MM.1S (cell line): Measurements from ENCODE around the gene SIM1.

Experiments
- DNase-seq: peaks from one replicate; pipeline ENCODE4 v3.0.0-alpha.2; 2015
- H2AFZ ChIP-seq: fragments of 300-600 bp; sonication (generic); 2 replicates; pipeline ENCODE4 v1.6.0; 2016; ENCODE audit warnings: antibody characterized with exemption, low read length
- H3F3A ChIP-seq: fragments of 300-600 bp; sonication (generic); 2 replicates; pipeline ENCODE4 v1.6.1; 2016; ENCODE audit warnings: mild to moderate bottlenecking, antibody characterized with exemption, low read length, moderate library complexity, mixed read lengths; ENCODE audit not compliant: insufficient read depth
- H3K27ac ChIP-seq: fragments of 300-600 bp; sonication (generic); 2 replicates; pipeline ENCODE4 v1.5.1; 2016; ENCODE audit warnings: mild to moderate bottlenecking, low read length
- H3K27me3 ChIP-seq: fragments of 300-600 bp; sonication (generic); replicated peaks from 2 replicates; pipeline ENCODE4 v1.6.0; 2016; ENCODE audit warnings: low read length; ENCODE audit not compliant: insufficient read depth
- H3K36me3 ChIP-seq: fragments of 300-600 bp; sonication (generic); replicated peaks from 2 replicates; pipeline ENCODE4 v1.6.1; 2016; ENCODE audit warnings: mild to moderate bottlenecking, low read length, mixed read lengths; ENCODE audit not compliant: insufficient read depth
- H3K4me1 ChIP-seq: fragments of 300-600 bp; sonication (generic); 2 replicates; pipeline ENCODE4 v1.6.1; 2016; ENCODE audit warnings: low read length, mixed read lengths
- H3K4me2 ChIP-seq: fragments of 300-600 bp; sonication (generic); 2 replicates; pipeline ENCODE4 v1.6.0; 2016; ENCODE audit warnings: low read depth, low read length
- H3K4me3 ChIP-seq: fragments of 300-600 bp; sonication (generic); 2 replicates; pipeline ENCODE4 v1.5.1; 2016; ENCODE audit warnings: low read length, mixed read lengths
- H3K79me2 ChIP-seq: fragments of 300-600 bp; sonication (generic); 2 replicates; pipeline ENCODE4 v1.6.1; 2016; ENCODE audit warnings: mixed run types, low read length, mixed read lengths
- H3K9ac ChIP-seq: fragments of 300-600 bp; sonication (generic); 2 replicates; pipeline ENCODE4 v1.6.1; 2016; ENCODE audit warnings: low read length, mixed read lengths
- H3K9me2 ChIP-seq: fragments of 300-600 bp; sonication (generic); replicated peaks from 2 replicates; pipeline ENCODE4 v1.6.1; 2016; ENCODE audit warnings: mild to moderate bottlenecking, low read length, mixed read lengths; ENCODE audit not compliant: insufficient read depth
- H3K9me3 ChIP-seq: fragments of 300-600 bp; sonication (generic); replicated peaks from 2 replicates; pipeline ENCODE4 v1.6.1; 2016; ENCODE audit warnings: mild to moderate bottlenecking, low read length, mixed read lengths; ENCODE audit not compliant: insufficient read depth
- H4K20me1 ChIP-seq: fragments of 300-600 bp; sonication (generic); 2 replicates; pipeline ENCODE4 v1.6.1; 2016; ENCODE audit warnings: mild to moderate bottlenecking, low read length, moderate library complexity, mixed read lengths; ENCODE audit not compliant: insufficient read depth
- EZH2 ChIP-seq: fragments of 300-600 bp; sonication (generic); optimal IDR thresholded peaks from 2 replicates; pipeline ENCODE3; 2017; ENCODE audit warnings: low read depth, mild to moderate bottlenecking, antibody characterized with exemption, low read length, mixed read lengths
- EZH2phosphoT487 ChIP-seq: fragments of 300-600 bp; sonication (generic); IDR thresholded peaks from 2 replicates; pipeline ENCODE4 v1.6.1; 2018; ENCODE audit warnings: antibody characterized with exemption, low read length
- TF ChIP-seq, protein P1 (sequence below): fragments of 300-600 bp; sonication (generic); IDR thresholded peaks from 2 replicates; pipeline ENCODE4 v1.5.1; 2016; ENCODE audit warnings: antibody characterized with exemption, low read length, mixed read lengths

SIM1 gene

DNA sequence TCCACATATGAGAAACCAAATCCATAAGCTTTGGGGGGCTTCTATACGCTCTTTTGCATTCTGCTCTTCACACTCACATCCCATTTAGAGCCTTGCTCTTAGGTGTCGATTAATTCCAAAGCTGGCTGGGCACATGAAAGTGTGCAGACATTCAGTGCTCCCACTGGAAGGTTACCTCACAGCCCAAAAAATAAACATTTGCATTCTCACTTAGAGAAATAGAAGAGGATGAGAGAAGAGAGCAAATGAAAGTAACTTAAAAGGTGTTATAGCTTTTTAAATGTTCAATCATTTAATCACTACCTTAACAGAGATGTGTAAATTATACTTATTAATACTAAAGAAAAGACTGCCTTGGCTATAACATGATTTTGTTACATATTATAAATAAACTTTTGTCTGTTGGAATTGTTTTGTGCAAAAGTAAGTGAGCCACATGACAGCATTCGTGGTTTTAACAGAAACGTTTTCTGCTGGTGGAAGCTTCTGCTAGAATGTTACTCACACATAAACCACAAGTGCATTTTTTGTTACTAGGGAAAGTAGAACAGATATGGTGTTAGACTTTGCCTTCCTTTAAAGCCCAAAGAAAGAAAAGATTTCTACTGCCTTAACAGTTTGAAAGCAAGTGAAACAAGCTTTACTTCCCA lies 116.7 kb downstream of the SIM1 start:
- H3K4me2 ChIP-seq: no peak overlapping the region
- H2AFZ ChIP-seq: no peak overlapping the region
- H3K9me3 ChIP-seq: no peaks in the 10 kb centered on the region
- H3K9ac ChIP-seq: no peak overlapping the region
- H3K9me2 ChIP-seq: no peaks in the 10 kb centered on the region
- no peaks in the 10 kb centered on the region for H3K36me3 ChIP-seq
- TF ChIP-seq EZH2 (no peak), EZH2phosphoT487 (no peak)
- TF ChIP-seq, protein P1, sequence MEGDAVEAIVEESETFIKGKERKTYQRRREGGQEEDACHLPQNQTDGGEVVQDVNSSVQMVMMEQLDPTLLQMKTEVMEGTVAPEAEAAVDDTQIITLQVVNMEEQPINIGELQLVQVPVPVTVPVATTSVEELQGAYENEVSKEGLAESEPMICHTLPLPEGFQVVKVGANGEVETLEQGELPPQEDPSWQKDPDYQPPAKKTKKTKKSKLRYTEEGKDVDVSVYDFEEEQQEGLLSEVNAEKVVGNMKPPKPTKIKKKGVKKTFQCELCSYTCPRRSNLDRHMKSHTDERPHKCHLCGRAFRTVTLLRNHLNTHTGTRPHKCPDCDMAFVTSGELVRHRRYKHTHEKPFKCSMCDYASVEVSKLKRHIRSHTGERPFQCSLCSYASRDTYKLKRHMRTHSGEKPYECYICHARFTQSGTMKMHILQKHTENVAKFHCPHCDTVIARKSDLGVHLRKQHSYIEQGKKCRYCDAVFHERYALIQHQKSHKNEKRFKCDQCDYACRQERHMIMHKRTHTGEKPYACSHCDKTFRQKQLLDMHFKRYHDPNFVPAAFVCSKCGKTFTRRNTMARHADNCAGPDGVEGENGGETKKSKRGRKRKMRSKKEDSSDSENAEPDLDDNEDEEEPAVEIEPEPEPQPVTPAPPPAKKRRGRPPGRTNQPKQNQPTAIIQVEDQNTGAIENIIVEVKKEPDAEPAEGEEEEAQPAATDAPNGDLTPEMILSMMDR: no peak
- no peak overlapping the region for H3K4me3 ChIP-seq
- no peaks in the 10 kb centered on the region for H3K4me1 ChIP-seq
- no peaks in the 10 kb centered on the region for H3K27me3 ChIP-seq
- H3K79me2 ChIP-seq: no peaks in the 10 kb centered on the region
- peak; percentile 53 for DNase-seq
- H3K27ac ChIP-seq: no peak overlapping the region
- no peaks in the 10 kb centered on the region for H4K20me1 ChIP-seq
- no peaks in the 10 kb centered on the region for H3F3A ChIP-seq

DNA sequence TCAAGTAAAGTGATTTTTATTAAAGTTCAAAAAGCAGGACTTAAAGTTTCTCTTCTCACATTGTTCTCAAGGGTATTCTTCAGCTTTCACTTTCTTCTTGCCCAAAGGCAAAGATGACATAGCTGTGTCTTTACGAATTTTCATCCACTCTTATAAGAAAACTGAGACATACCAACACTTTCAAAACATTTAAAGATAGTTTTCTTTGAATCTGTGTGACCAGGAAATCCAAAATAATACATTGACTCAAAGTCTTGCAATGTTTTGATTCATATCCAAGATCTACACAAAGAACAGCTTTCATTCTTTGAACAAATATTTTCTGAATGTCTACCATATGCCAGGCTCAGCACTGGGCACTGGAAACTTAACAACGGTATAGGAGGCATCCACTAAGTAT lies 117.9 kb downstream of the SIM1 start:
- no peak for DNase-seq
- Histone ChIP-seq H3K4me1 (no peaks in the 10 kb centered on the region), H2AFZ (no peak overlapping the region), H3K9me3 (no peaks in the 10 kb centered on the region), H3K9me2 (no peaks in the 10 kb centered on the region), H3K4me2 (no peak overlapping the region), H3K27ac (no peak overlapping the region), H3K79me2 (no peaks in the 10 kb centered on the region), H3K27me3 (no peaks in the 10 kb centered on the region), H3K36me3 (no peaks in the 10 kb centered on the region), H3K9ac (no peak overlapping the region), H3F3A (no peaks in the 10 kb centered on the region), H3K4me3 (no peak overlapping the region), H4K20me1 (no peaks in the 10 kb centered on the region)
- TF ChIP-seq EZH2 (no peak), EZH2phosphoT487 (no peak)
- TF ChIP-seq, protein P1: no peak

DNA sequence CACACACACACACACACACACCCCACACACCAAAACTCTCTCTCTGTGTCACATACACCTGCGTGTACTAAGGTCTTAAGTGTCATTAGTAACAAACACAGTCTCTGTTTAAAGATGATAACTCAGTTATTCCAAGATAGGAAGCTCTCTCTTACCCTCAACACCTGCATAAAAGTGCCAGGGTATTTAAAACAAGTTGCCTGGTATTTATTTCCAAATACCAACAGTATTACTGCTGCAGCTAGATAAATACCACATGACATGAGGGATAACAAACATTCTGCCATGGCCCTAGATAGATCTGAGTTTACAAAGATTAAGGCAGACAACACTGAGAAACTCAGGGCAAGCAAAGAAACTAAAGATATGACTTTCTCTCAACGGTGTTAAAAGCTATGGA lies 118.5 kb downstream of the SIM1 start:
- Histone ChIP-seq H4K20me1 (no peaks in the 10 kb centered on the region), H3K27ac (no peak overlapping the region), H3K9me2 (no peaks in the 10 kb centered on the region), H3K27me3 (no peaks in the 10 kb centered on the region), H3F3A (no peaks in the 10 kb centered on the region), H2AFZ (no peak overlapping the region), H3K4me3 (no peak overlapping the region), H3K4me1 (no peaks in the 10 kb centered on the region), H3K79me2 (no peaks in the 10 kb centered on the region), H3K9ac (no peak overlapping the region), H3K36me3 (no peaks in the 10 kb centered on the region), H3K9me3 (no peaks in the 10 kb centered on the region), H3K4me2 (no peak overlapping the region)
- TF ChIP-seq, protein P1: no peak
- TF ChIP-seq EZH2phosphoT487 (no peak), EZH2 (no peak)
- no peak for DNase-seq
